AG04450 (cell line): ENCODE data around the gene TTPAL. TPM values are rescaled to one million over a fixed set of nuclear protein-coding genes. Genes with fewer than 3 reads are reported as not detected.
A peak's percentile ranks its signal among the peaks of the same experiment; 100 is the strongest.

Source experiments
- CTCF ChIA-PET: fragments of 300-600, 350-600 bp; formaldehyde crosslinking; extraction: SDS; loops from one replicate; lab custom pipeline; 2022; ENCODE audit warnings: antibody characterized with exemption, inconsistent platforms; lab: Charles Lee
- POLR2A ChIA-PET: fragments of 350-600 bp; formaldehyde crosslinking; extraction: SDS; loops from one replicate; lab custom pipeline; 2021; ENCODE audit warnings: antibody characterized with exemption, inconsistent platforms; lab: Yijun Ruan, JAX
- DNase-seq: peaks from one replicate; pipeline ENCODE4 v3.0.0-alpha.2; 2011; ENCODE audit warnings: low read depth, low spot score
- H3K27ac ChIP-seq: one replicate; pipeline ENCODE4 v1.5.1; 2012; ENCODE audit warnings: low read depth, low read length, control low read depth
- H3K27me3 ChIP-seq: one replicate; pipeline ENCODE4 v1.6.0; 2012; ENCODE audit warnings: low read length; ENCODE audit not compliant: control insufficient read depth, insufficient read depth
- H3K4me3 ChIP-seq: 2 replicates; pipeline ENCODE4 v1.5.1; 2011; ENCODE audit warnings: mild to moderate bottlenecking, low read depth, low read length, control low read depth
- H3K9me3 ChIP-seq: 2 replicates; pipeline ENCODE4 v1.5.1; 2012; ENCODE audit warnings: low read length; ENCODE audit not compliant: control insufficient read depth, insufficient read depth
- CTCF ChIP-seq: IDR thresholded peaks from 2 replicates; pipeline ENCODE4 v1.5.1; 2011; ENCODE audit warnings: low read depth, low read length, control low read depth, inconsistent platforms
- polyA plus RNA-seq: library from polyadenylated mRNA; depleted of rRNA; stranded (reverse); fragments of >200 nt; gene quantifications from 2 replicates; pipeline ENCODE4 v1.2.3, GENCODE V29; 2011

Gene TTPAL
- polyA plus RNA-seq, 1 experiment = 11.2 TPM

- no peak for DNase-seq
- ChIA-PET POLR2A (no interaction called here), CTCF (interaction anchor here (1.1 kb wide), 1 partner anchor 22 kb away, joined by 3 read pairs; no protein-coding TSS in a partner anchor)
- no peak overlapping the region for H3K27ac ChIP-seq
- no peak overlapping the region for H3K4me3 ChIP-seq
- H3K27me3 ChIP-seq = no peaks in the 10 kb centered on the region
- no peak for TF ChIP-seq CTCF
- peaks cover under 1% of the 10 kb centered on the region; the same call in 1 of the 2 replicates for H3K9me3 ChIP-seq
Observed at GRCh38 chr20:44516491-44516890, 40.8 kb downstream of the TTPAL start.

- H3K27me3 ChIP-seq = no peaks in the 10 kb centered on the region
- ChIA-PET POLR2A (interaction anchor here (0.6 kb wide), 1 partner anchor 11 kb away, joined by 8 read pairs; no protein-coding TSS in a partner anchor), CTCF (interaction anchor here (0.8 kb wide), 1 partner anchor 93 kb away, joined by 9 read pairs; no protein-coding TSS in a partner anchor)
- no peak overlapping the region for H3K4me3 ChIP-seq
- DNase-seq = no peak
- no peak for TF ChIP-seq CTCF
- no peak overlapping the region for H3K27ac ChIP-seq
- H3K9me3 ChIP-seq = peaks cover 4% of the 10 kb centered on the region; the same call in 1 of the 2 replicates
Observed at GRCh38 chr20:44517454-44517853, 41.8 kb downstream of the TTPAL start.

- H3K4me3 ChIP-seq = no peak overlapping the region
- no peak for TF ChIP-seq CTCF
- H3K27ac ChIP-seq = no peak overlapping the region
- no peak for DNase-seq
- no peaks in the 10 kb centered on the region for H3K27me3 ChIP-seq
- CTCF ChIA-PET = interaction anchor here (0.6 to 0.8 kb wide), 5 partner anchors 58 to 848 kb away, joined by 3 to 10 read pairs (median 6); no protein-coding TSS in a partner anchor
- peaks cover 4% of the 10 kb centered on the region; the same call in 1 of the 2 replicates for H3K9me3 ChIP-seq
- POLR2A ChIA-PET = no interaction called here
Observed at GRCh38 chr20:44518248-44518647, 42.6 kb downstream of the TTPAL start.

GRCh38 chr20:44520881-44521280, 45.2 kb downstream of the TTPAL start:
- Histone ChIP-seq H3K27ac (no peak overlapping the region), H3K27me3 (no peaks in the 10 kb centered on the region), H3K9me3 (peaks cover 4% of the 10 kb centered on the region; the same call in 1 of the 2 replicates), H3K4me3 (peak overlapping the region; percentile 100)
- no peak for DNase-seq
- CTCF ChIA-PET = interaction anchor here (0.9 to 1.4 kb wide), 3 partner anchors 11 to 78 kb away, joined by 3 to 5 read pairs (median 3); no protein-coding TSS in a partner anchor
- POLR2A ChIA-PET = interaction anchor here (1.2 kb wide), 1 partner anchor 340 kb away, joined by 3 read pairs; no protein-coding TSS in a partner anchor
- TF ChIP-seq CTCF = no peak
